DMS79 (cell line): ENCODE measurements around the gene CPPED1.

Source experiments
- DNase-seq: peaks from one replicate; lab custom pipeline; 2025; lab: John Stamatoyannopoulos, UW

CPPED1 gene

GRCh38 chr16:12649356-12649755 is 154.3 kb downstream of the CPPED1 start:
- DNase-seq: no peak

GRCh38 chr16:12646490-12647274 is 157.0 kb downstream of the CPPED1 start:
- no peak for DNase-seq

- no peak for DNase-seq
Measured at GRCh38 chr16:12646098-12646489, 157.6 kb downstream of the CPPED1 start.

GRCh38 chr16:12643034-12643455 is 160.6 kb downstream of the CPPED1 start:
- DNase-seq: no peak

- no peak for DNase-seq
Measured at GRCh38 chr16:12639044-12639443, 164.6 kb downstream of the CPPED1 start.

- no peak for DNase-seq
Measured at GRCh38 chr16:12637002-12637401, 166.7 kb downstream of the CPPED1 start.

- no peak for DNase-seq
Measured at GRCh38 chr16:12629271-12629670, 174.4 kb downstream of the CPPED1 start.

GRCh38 chr16:12628536-12628935 is 175.2 kb downstream of the CPPED1 start:
- DNase-seq: no peak

- DNase-seq: no peak
Measured at GRCh38 chr16:12627394-12627793, 176.3 kb downstream of the CPPED1 start.

GRCh38 chr16:12626411-12626810 is 177.3 kb downstream of the CPPED1 start:
- DNase-seq: no peak

GRCh38 chr16:12625716-12626115 is 178.0 kb downstream of the CPPED1 start:
- no peak for DNase-seq

GRCh38 chr16:12625068-12625467 is 178.6 kb downstream of the CPPED1 start:
- DNase-seq: no peak

- DNase-seq: no peak
Measured at GRCh38 chr16:12620150-12620549, 183.5 kb downstream of the CPPED1 start.

- no peak for DNase-seq
Measured at GRCh38 chr16:12618515-12618914, 185.2 kb downstream of the CPPED1 start.

GRCh38 chr16:12617401-12617819 is 186.3 kb downstream of the CPPED1 start:
- no peak for DNase-seq

- no peak for DNase-seq
Measured at GRCh38 chr16:12614662-12615278, 188.9 kb downstream of the CPPED1 start.

- DNase-seq: no peak
Measured at GRCh38 chr16:12613992-12614661, 189.6 kb downstream of the CPPED1 start.

GRCh38 chr16:12613131-12613991 is 190.3 kb downstream of the CPPED1 start:
- no peak for DNase-seq

- DNase-seq: no peak
Measured at GRCh38 chr16:12612598-12613101, 191.0 kb downstream of the CPPED1 start.

GRCh38 chr16:12611916-12612597 is 191.6 kb downstream of the CPPED1 start:
- DNase-seq: no peak

- DNase-seq: no peak
Measured at GRCh38 chr16:12611006-12611477, 192.6 kb downstream of the CPPED1 start.
